KG1 (cell line): ENCODE data around the gene CTTN.
A peak's percentile ranks its signal among the peaks of the same experiment; 100 is the strongest.

ENCODE experiments used
- DNase-seq: peaks from one replicate; lab custom pipeline; 2025; lab: John Stamatoyannopoulos, UW

The CTTN gene

GRCh38 chr11:70455354-70455753, 57.0 kb downstream of the CTTN start:
- no peak for DNase-seq

GRCh38 chr11:70456921-70457532, 58.7 kb downstream of the CTTN start:
- no peak for DNase-seq

- DNase-seq: no peak
Measured at GRCh38 chr11:70458736-70459135, 60.4 kb downstream of the CTTN start.

- no peak for DNase-seq
Measured at GRCh38 chr11:70460111-70460510, 61.8 kb downstream of the CTTN start.

GRCh38 chr11:70460964-70461363, 62.6 kb downstream of the CTTN start:
- DNase-seq: no peak

GRCh38 chr11:70462818-70463477, 64.6 kb downstream of the CTTN start:
- no peak for DNase-seq

- DNase-seq: no peak
Measured at GRCh38 chr11:70463478-70464255, 65.3 kb downstream of the CTTN start.

GRCh38 chr11:70464509-70465361, 66.4 kb downstream of the CTTN start:
- no peak for DNase-seq

GRCh38 chr11:70466154-70466553, 67.8 kb downstream of the CTTN start:
- no peak for DNase-seq

- DNase-seq: no peak
Measured at GRCh38 chr11:70466596-70466995, 68.3 kb downstream of the CTTN start.

GRCh38 chr11:70467201-70468085, 69.1 kb downstream of the CTTN start:
- no peak for DNase-seq

- DNase-seq: no peak
Measured at GRCh38 chr11:70468256-70469195, 70.2 kb downstream of the CTTN start.

GRCh38 chr11:70470127-70470526, 71.8 kb downstream of the CTTN start:
- DNase-seq: peak; percentile 64

GRCh38 chr11:70471254-70471653, 72.9 kb downstream of the CTTN start:
- DNase-seq: no peak

GRCh38 chr11:70472240-70472639, 73.9 kb downstream of the CTTN start:
- no peak for DNase-seq

GRCh38 chr11:70473186-70473872, 75.0 kb downstream of the CTTN start:
- no peak for DNase-seq

- DNase-seq: no peak
Measured at GRCh38 chr11:70473873-70474690, 75.8 kb downstream of the CTTN start.

GRCh38 chr11:70474710-70475109, 76.4 kb downstream of the CTTN start:
- no peak for DNase-seq

- no peak for DNase-seq
Measured at GRCh38 chr11:70476669-70477068, 78.3 kb downstream of the CTTN start.
